HG02610 (cell line): Measurements from ENCODE around the gene SLC35E4.
A peak's percentile ranks its signal among the peaks of the same experiment; 100 is the strongest.
"Not testable (repeated sequence)": the region's sequence is repeated elsewhere in the genome, so short reads cannot be mapped to it uniquely, and the experiment has no call there.

Experiments
- ATAC-seq: cut with Tn5 transposase; IDR thresholded peaks from one replicate; pipeline ENCODE4 v1.9.1; 2021; ENCODE audit warnings: mild to moderate bottlenecking, moderate library complexity; ENCODE audit not compliant: unreplicated experiment

The SLC35E4 gene

DNA sequence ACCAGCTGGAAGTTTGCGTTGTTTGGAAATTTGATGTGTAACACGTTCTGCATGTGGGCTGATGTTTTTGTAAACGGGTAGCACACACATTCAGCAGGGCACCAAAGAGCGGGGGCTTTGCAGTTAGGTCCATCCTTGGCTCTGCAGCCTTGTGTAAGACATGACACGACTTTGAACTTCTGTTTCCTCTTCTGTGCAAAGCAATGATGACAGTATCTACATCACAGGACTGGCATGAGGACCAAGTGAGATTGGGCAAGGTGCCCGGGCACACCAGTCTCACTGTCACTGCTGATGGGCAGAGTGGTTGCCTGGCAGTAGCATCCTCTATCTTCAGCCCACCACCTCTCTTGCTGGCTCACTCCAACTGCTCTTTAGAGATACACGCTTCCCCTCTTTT, 25.3 kb upstream of the SLC35E4 start:
- no peak for ATAC-seq

- no peak for ATAC-seq
Measured at GRCh38 chr22:30611197-30611596, 24.4 kb upstream of the SLC35E4 start.

- no peak for ATAC-seq
Measured at GRCh38 chr22:30612789-30613188, 22.8 kb upstream of the SLC35E4 start.

- no peak for ATAC-seq
Measured at GRCh38 chr22:30614268-30614667, 21.3 kb upstream of the SLC35E4 start.

GRCh38 chr22:30614879-30615278, 20.7 kb upstream of the SLC35E4 start:
- ATAC-seq: no peak

DNA sequence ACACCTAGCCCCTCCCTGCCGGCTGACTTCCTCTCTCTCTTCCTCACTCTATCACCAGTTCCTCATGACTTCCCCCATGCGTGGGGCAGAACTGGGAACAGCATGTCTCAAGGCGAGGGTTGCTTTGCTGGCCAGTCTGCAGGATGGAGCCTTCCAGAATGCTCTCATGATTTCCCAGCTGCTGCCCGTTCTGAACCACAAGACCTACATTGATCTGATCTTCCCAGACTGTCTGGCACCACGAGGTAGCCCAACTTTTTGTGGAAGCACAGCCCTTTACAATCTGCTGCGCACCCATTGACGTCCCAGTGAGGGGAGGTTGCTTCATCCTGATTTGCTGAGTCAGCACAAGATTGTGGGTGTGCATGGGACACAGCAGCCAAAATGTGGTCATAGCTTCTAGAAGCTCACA, 20.0 kb upstream of the SLC35E4 start:
- ATAC-seq: no peak

- ATAC-seq: no peak
Measured at GRCh38 chr22:30617819-30618218, 17.8 kb upstream of the SLC35E4 start.

DNA sequence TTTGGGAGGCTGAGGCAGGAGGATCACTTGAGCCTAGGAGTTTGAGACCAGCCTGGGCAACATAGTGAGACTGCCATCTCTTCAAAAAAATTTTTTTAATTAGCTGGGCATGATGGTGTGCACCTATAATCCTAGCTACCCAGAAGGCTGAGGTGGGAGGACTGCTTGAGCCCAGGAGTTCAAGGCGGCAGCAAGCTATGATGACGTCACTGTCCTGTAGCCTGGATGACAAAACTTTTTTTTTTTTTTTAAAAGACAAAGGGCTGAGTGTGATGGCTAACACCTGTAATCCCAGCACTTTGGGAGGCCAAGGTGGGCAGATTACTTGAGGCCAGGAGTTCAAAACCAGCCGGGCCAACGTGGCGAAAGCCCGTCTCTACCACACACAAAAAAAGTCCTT, 15.7 kb upstream of the SLC35E4 start:
- not testable (repeated sequence) for ATAC-seq

- ATAC-seq: no peak
Measured at GRCh38 chr22:30626413-30626812, 9.2 kb upstream of the SLC35E4 start.

DNA sequence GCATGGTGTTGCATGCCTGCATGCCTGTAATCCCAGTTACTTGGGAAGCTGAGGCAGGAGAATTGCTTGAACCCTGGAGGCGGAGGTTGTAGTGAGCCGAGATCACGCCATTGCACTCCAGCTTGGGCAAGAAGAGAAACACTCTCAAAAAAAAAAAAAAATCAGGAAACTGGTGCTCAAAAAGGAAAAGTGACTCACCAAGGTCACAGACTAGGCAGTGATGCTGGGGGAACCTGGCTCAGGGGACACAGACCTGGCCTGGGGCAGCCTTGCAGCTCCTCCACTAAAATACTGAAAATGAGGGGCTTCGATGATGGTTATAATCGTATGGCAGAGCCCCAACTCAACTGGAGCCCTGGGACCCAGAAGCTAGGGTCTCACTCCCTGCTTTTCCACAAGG, 8.1 kb upstream of the SLC35E4 start:
- no peak for ATAC-seq

- no peak for ATAC-seq
Measured at GRCh38 chr22:30628491-30628890, 7.1 kb upstream of the SLC35E4 start.

DNA sequence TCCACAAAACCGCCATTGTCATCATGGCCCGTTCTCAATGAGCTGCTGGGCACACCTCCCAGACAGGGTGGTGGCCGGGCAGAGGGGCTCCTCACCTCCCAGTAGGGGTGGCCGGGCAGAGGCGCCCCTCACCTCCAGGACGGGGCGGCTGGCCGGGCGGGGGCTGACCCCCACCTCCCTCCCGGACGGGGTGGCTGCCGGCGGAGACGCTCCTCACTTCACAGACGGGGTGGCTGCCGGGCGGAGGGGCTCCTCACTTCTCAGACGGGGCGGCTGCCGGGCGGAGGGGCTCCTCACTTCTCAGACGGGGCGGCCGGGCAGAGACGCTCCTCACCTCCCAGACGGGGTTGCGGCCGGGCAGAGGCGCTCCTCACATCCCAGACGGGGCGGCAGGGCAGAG, 4.1 kb upstream of the SLC35E4 start:
- not testable (repeated sequence) for ATAC-seq

GRCh38 chr22:30634471-30635233, 929 bp upstream of the SLC35E4 start:
- peak; percentile 56 for ATAC-seq

GRCh38 chr22:30636226-30637077, 871 bp downstream of the SLC35E4 start:
- no peak for ATAC-seq

GRCh38 chr22:30637701-30638114, 2.1 kb downstream of the SLC35E4 start:
- ATAC-seq: no peak

DNA sequence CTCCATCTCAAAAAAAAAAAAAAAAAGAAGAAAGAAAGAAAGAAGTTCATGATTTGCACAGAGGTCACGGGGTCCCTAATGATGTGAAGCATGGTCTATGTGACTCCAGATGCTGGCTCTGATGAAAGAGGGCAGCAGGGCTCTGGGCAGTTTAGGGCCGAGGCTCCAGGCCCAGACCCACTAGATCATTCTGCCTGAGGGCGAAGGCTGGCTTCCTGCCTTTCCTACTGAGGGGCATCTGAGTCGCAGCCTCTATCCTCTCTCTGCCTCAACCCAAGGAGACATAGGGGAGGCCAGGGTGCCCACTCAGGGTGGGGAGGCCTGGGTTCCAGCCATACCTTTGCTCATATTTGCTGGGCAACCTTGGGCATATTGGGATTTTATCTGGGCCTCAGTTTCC, 4.8 kb downstream of the SLC35E4 start:
- ATAC-seq: no peak

DNA sequence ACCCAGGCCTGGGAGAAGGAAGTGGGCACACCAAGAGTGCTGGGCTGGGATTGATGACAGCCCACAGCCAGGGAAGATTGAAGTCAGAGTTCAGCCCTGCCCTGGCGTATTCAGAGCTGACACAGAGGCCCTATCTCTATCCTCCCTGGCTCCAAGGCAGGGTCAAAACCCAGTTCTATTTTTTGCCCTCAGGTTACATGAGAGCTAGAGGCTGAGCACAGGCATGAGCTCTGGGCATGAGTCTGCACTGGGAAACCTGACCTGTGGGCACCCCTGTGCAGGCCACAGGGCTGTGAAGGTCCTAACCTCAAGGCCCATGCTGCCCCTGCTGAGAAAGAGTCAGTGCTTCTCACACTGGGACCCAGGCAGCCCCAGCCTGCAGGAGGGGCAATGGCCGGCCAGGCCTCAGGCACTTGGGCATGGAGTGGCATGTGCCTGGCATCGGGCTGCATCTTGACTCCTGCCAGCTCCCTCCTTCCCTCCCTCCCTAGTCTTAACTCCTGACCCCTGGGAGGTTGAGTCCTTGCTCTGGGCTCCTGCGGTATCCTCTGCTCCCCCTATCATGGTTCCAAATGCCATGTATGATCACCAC, 5.4 kb downstream of the SLC35E4 start:
- ATAC-seq: no peak

DNA sequence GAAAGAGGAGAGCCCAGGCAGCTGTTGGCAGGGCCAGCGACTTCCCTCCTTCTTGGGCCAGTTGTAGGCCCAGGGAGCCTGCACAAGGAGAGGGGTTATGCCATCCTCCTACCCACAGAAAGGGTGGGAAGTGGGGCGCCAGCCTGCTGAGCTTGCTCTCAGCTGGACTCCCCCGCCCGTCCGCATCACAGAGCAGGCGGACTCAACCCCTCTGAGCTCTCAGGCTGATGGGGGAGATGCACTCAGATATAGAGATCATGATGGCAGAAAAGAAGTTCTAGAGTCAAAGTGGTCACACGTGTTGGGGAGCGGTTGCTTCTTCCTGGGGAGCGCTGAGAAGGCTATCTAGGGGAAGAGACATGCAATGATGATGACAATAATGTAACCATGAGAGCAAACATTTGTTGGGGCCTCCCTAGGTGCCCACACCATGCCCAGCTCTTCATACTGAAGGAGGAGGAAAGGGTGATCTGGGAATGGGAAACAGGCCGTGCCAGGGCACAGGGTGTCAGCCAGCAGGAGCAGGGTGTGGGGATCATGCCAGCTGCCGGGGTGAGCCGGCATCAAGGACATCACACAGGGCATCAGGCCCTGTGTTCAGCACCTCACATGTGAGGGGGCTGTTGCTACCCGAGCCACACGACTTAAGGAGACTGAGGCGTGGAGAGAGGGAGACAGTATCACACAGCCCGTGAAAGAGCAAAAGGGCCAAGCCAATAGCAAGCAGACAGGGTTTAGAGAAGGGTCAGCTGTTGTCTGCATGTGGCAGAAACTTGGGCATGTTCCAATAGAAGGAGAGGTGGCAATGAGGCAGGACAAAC, 7.7 kb downstream of the SLC35E4 start:
- ATAC-seq: no peak

DNA sequence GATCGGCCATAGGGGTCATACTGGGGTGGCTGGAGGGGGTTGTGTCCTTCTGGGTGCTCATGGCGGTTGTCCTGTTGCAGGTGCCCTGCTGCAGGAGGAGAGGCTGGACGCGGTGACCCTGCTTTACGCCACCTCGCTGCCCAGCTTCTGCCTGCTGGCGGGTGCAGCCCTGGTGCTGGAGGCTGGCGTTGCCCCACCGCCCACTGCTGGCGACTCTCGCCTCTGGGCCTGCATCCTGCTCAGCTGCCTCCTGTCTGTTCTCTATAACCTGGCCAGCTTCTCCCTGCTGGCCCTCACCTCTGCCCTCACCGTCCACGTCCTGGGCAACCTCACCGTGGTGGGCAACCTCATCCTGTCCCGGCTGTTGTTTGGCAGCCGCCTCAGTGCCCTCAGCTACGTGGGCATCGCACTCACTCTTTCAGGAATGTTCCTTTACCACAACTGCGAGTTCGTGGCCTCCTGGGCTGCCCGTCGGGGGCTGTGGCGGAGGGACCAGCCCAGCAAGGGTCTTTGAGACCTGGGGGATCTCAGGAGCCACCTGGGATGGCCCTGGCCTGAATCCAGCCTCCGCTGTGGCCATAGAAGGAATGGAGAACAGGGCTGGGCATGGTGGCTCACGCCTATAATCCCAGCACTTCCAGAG, 11.1 kb downstream of the SLC35E4 start:
- ATAC-seq: no peak

GRCh38 chr22:30647536-30647935, 12.0 kb downstream of the SLC35E4 start:
- no peak for ATAC-seq
